Activated CD8-positive, alpha-beta memory T cell treated with anti-CD3 and anti-CD28 coated beads, Interleukin-2, amount 50 U/mL, for 1 hour (primary cell): ENCODE data around the gene FAM169A.
"Not testable (repeated sequence)": the region's sequence is repeated elsewhere in the genome, so short reads cannot be mapped to it uniquely, and the experiment has no call there.

Source experiments
- DNase-seq: peaks from one replicate; pipeline ENCODE4 v3.0.0-alpha.2; 2020; ENCODE audit errors: extremely low read depth

The FAM169A gene

DNA sequence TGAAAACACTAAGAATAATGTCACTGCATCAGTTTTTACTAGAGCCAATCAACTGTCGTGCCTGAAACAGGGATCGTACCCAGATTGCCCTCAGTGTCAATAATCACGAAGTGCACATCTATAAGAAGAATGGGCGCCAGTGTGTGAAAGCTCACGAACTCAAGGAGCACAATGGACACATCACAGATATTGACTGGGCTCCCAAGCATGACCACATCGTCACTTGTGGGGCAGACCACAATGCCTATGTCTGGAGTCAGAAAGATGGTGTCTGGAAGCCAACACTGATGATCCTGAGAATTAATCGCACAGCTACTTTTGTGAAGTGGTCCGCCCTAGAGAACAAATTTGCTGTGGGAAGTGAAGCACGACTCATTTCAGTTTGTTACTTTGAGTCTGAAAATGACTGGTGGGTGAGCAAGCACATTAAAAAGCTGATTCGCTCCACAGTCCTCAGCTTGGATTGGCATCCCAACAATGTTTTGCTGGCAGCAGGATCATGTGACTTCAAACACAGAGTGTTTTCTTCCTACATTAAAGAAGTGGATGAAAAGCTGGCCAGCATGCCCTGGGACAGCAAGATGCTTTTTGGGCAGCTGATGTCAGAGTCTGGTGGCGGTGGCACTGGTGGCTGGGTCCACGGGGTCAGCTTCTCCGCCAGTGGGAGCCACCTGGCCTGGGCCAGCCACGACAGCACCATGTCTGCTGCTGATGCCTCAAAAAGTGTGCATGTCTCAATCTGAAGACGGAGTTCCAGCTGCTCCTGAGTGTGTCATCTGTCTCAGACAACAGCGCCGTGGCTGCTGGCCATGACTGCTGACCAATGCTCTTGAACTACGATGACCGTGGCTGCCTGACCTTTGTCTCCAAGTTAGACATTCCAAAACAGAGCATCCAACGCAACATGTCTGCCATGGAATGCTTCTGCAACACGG, 66.9 kb downstream of the FAM169A start:
- DNase-seq: no peak

DNA sequence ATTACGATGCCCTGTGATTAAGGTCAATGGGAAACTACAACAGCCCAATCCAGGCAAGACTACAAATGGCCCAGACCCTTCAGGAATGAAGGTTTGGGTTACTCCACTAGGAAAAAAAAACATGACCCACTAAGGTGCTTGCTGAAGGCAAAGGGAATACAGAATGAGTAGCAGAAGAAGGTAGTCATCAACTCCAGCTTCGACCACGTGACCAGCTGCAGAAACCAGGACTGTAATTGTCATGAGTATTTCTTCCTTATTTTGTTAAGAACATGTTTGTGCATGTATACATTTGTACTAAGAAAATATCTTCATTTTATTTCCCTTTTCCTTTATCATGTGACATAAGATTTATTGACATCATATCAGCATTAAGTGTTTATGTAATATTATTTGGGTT, 74.5 kb downstream of the FAM169A start:
- not testable (repeated sequence) for DNase-seq

DNA sequence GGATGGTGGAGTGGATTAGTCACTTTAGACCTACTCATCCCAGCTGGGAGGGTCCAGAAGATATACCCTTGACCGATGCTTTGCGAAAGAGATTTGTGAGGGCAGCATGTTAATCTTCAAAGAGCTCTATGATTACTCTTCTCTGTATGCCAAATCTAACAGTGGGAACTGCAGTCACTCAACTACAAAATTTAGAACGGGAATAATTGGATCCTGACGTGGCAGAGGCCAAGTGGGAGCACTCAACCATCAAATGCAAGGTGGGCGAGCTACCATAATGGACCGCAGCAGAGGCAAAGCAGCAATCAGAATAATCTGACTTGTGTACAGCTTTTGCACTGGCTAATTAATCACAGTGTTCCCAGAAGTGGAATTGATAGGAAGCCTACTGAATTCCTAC, 78.8 kb downstream of the FAM169A start:
- DNase-seq: no peak

GRCh38 chr5:74786851-74787250, 79.3 kb downstream of the FAM169A start:
- DNase-seq: no peak

DNA sequence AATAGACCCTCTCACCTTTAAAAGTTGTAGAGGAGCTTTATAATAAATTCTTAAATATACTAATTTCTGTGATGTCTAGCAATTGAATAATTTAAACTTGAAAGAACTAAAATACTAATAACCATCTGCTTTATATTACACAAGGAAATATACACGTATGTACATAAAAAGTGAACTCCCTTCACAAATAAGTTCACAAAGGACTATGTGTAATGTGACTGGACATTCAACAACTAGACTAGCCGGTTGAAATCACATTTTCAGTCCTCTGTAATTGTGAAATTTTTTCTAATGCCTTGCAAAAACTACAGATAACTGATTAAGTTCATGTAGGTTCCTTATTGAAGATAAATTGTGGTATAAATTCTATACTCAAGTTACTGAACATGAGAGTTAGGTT, 87.6 kb downstream of the FAM169A start:
- no peak for DNase-seq

GRCh38 chr5:74772359-74772758, 93.8 kb downstream of the FAM169A start:
- no peak for DNase-seq

DNA sequence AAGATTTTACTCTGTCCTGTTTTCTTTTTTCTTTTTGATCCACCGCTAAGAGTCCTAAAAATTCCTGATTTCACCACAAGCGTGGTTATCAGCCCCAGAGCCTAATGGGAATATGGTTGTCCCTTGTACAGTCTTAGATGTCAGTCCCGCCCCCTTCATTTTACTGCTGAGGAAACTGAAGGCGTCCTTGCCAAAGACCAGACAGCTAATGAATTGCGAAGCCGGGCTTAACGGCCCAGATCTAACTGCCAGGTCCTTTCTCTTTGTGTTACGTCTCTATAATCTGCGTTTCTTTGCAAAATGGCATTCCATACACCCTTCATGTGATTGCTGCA, 98.6 kb downstream of the FAM169A start:
- DNase-seq: no peak

GRCh38 chr5:74766849-74767578, 99.2 kb downstream of the FAM169A start, which contains the start of the genes GFM2 and NSA2:
Gene GFM2, minus strand, starts transcription at chr5:74767117. Its CDS starts 3,375 bp downstream, at chr5:74763742.
Gene NSA2, plus strand, starts transcription at chr5:74767249. Its CDS starts 112 bp downstream, at chr5:74767361.
- DNase-seq: peak; percentile 79

DNA sequence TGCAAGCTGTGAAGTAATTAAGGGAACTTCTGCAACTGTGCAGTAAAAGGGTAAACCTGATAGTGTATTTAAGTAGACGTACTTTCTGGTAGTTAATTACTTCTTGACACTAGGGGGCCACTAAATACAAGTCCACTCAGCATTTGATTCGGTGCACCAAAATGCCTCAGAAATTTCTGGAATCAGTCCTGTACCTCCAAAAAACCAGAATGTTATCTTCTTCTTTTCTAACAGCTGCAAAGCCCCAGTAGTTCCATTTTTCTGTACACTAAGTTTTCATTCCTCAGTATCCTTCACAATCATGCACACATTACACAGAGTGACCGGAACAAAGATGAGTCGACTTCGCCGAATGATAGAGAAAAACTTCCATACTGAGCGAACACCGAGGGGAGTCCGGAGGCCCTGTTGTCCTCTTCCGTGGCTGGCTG, 99.8 kb downstream of the FAM169A start:
- DNase-seq: no peak

GRCh38 chr5:74765929-74766328, 100.3 kb downstream of the FAM169A start:
- DNase-seq: no peak

DNA sequence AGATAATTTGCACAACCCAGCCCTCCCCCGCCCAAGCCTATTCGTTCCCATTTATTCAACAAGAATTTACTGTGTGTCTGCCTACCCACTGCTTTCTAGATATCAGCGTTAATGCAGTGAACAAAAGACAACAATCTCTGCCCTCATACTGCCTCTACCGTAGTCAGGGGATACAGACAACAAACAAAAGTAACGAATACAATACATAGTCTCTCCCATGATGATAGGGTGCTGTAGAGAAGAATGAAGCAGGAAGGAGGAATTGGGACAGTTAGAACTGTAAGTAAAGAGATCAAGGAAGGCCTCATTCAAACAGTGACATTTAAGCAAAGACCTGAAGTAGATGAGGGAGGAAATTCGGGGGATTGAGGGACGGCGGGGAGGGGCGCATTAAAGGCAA, 101.0 kb downstream of the FAM169A start:
- no peak for DNase-seq

- no peak for DNase-seq
These were observed 102.7 kb downstream of the FAM169A start for GRCh38 chr5:74763504-74763903.

- no peak for DNase-seq
These were observed 103.6 kb downstream of the FAM169A start for GRCh38 chr5:74762599-74762998.

- DNase-seq: no peak
These were observed 104.9 kb downstream of the FAM169A start for GRCh38 chr5:74761241-74761640.

DNA sequence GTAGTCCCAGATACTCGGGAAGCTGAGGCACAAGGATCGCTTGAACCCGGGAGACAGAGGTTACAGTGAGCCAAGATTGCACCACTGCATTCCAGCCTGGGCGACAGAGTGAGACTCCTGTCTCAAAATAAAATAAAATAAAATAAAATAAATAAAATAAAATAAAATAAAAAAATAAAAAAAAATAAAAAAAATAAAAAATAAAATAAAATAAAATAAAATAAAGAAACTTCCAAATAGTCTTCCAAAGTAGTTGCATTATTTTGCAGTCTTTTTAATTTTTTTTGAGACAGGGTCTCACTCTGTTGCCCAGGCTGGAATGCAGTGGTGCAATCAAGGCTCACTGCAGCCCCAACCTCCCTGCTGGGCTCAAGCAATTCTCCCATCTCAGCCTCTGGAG, 117.4 kb downstream of the FAM169A start:
- not testable (repeated sequence) for DNase-seq

DNA sequence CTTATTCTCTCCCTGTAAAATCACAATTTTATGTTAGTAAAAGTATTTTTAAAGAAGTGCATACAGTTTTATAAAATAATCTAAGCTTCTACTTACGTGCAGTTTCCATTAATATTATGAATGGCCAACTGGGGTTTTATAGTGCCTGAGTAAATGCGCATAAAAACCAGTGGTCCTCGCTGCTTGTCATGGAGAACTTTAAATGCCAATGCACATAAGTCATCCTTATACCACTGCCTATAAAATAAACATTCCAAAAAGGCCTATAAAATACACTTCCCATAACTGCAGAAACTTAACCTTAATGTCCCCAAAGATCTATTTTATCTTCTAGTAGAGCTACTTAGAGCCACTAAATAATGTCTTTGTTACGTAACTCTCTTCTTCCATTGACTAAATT, 127.8 kb downstream of the FAM169A start:
- no peak for DNase-seq

GRCh38 chr5:74736759-74737158, 129.4 kb downstream of the FAM169A start:
- no peak for DNase-seq
